ENCODE data around the gene CFAP91. TPM values are rescaled to one million over a fixed set of nuclear protein-coding genes. Genes with fewer than 3 reads are reported as not detected.

The CFAP91 gene
- total RNA-seq, 2 experiments from 2014 or later: not detected

GRCh38 chr3:119662604-119663373, 40.0 kb upstream of the CFAP91 start:
- POLR2A ChIA-PET: no interaction called here
- intact Hi-C loops (cut with DNase I, micrococcal nuclease): no loop called here
- no peaks in the 10 kb centered on the region for H3K27me3 Mint-ChIP-seq
- CTCF ChIA-PET: no interaction called here
- TF ChIP-seq, protein P1, sequence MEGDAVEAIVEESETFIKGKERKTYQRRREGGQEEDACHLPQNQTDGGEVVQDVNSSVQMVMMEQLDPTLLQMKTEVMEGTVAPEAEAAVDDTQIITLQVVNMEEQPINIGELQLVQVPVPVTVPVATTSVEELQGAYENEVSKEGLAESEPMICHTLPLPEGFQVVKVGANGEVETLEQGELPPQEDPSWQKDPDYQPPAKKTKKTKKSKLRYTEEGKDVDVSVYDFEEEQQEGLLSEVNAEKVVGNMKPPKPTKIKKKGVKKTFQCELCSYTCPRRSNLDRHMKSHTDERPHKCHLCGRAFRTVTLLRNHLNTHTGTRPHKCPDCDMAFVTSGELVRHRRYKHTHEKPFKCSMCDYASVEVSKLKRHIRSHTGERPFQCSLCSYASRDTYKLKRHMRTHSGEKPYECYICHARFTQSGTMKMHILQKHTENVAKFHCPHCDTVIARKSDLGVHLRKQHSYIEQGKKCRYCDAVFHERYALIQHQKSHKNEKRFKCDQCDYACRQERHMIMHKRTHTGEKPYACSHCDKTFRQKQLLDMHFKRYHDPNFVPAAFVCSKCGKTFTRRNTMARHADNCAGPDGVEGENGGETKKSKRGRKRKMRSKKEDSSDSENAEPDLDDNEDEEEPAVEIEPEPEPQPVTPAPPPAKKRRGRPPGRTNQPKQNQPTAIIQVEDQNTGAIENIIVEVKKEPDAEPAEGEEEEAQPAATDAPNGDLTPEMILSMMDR (IDR thresholded peaks at IDR 0.05): no peak
- no peaks in the 10 kb centered on the region for H3K27me3 ChIP-seq (ENCODE audit: control insufficient read depth in 1 of 2, insufficient read depth in 2 of 2, low read length in 2 of 2)
- no peak overlapping the region for H3K4me3 ChIP-seq (ENCODE audit: low read length)
- no peak for DNase-seq
- H3K4me1 Mint-ChIP-seq (ENCODE audit: low read depth): no peaks in the 10 kb centered on the region
- no peak overlapping the region for H3K4me3 Mint-ChIP-seq
- H3K27ac ChIP-seq (ENCODE audit: low read depth in 1 of 2, low read length in 2 of 2): no peak overlapping the region
- H3K9me3 ChIP-seq (ENCODE audit: control insufficient read depth in 1 of 2, insufficient read depth in 1 of 2, low read length in 2 of 2): no peaks in the 10 kb centered on the region
- H3K9me3 Mint-ChIP-seq: no peaks in the 10 kb centered on the region
- no peak overlapping the region for H3K27ac Mint-ChIP-seq
- peaks cover 19% of the 10 kb centered on the region for H3K36me3 ChIP-seq (ENCODE audit: insufficient read depth, low read length)
- no peak for ATAC-seq (ENCODE audit: poor library complexity)
- peaks cover 16% of the 10 kb centered on the region for H3K36me3 Mint-ChIP-seq (ENCODE audit: low read depth)
- no peaks in the 10 kb centered on the region for H3K4me1 ChIP-seq (ENCODE audit: insufficient read depth, low read length)

DNA sequence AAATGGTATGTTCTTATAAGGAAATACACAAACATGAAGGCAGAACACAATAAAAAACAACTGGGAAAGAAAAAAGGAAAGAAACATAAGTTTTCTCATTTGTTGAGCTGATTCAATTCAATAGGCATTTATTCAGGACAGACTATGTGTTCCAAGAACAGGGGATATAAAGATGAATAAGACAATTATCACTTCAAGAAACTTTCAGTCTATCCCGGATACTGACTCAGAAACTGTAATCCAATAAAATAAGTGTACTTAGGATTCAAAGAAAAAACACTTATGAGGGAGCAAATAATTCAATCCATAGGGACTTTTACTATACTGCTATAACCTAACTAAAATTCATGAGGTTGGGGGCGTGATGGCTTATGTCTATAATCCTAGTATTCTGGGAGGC, 38.9 kb upstream of the CFAP91 start:
- no peaks in the 10 kb centered on the region for H3K27me3 ChIP-seq (ENCODE audit: control insufficient read depth in 1 of 2, insufficient read depth in 2 of 2, low read length in 2 of 2)
- peaks cover 21% of the 10 kb centered on the region for H3K36me3 Mint-ChIP-seq (ENCODE audit: low read depth)
- H3K27ac ChIP-seq (ENCODE audit: low read depth in 1 of 2, low read length in 2 of 2): no peak overlapping the region
- CTCF ChIA-PET: no interaction called here
- H3K4me1 ChIP-seq (ENCODE audit: insufficient read depth, low read length): no peaks in the 10 kb centered on the region
- no peaks in the 10 kb centered on the region for H3K9me3 ChIP-seq (ENCODE audit: control insufficient read depth in 1 of 2, insufficient read depth in 1 of 2, low read length in 2 of 2)
- no peak overlapping the region for H3K4me3 ChIP-seq (ENCODE audit: low read length)
- no peaks in the 10 kb centered on the region for H3K4me1 Mint-ChIP-seq (ENCODE audit: low read depth)
- TF ChIP-seq, protein P1 (IDR thresholded peaks at IDR 0.05): no peak
- H3K27ac Mint-ChIP-seq: peak overlapping the region; percentile 4
- no peak for DNase-seq
- no peaks in the 10 kb centered on the region for H3K9me3 Mint-ChIP-seq
- intact Hi-C loops (cut with DNase I, micrococcal nuclease): no loop called here
- POLR2A ChIA-PET: no interaction called here
- peaks cover 24% of the 10 kb centered on the region for H3K36me3 ChIP-seq (ENCODE audit: insufficient read depth, low read length)
- ATAC-seq (ENCODE audit: poor library complexity): no peak
- no peak overlapping the region for H3K4me3 Mint-ChIP-seq
- no peaks in the 10 kb centered on the region for H3K27me3 Mint-ChIP-seq

GRCh38 chr3:119664370-119664769, 38.5 kb upstream of the CFAP91 start:
- Histone ChIP-seq H3K27ac (ENCODE audit: low read depth in 1 of 2, low read length in 2 of 2) (no peak overlapping the region), H3K9me3 (ENCODE audit: control insufficient read depth in 1 of 2, insufficient read depth in 1 of 2, low read length in 2 of 2) (no peaks in the 10 kb centered on the region), H3K4me1 (ENCODE audit: insufficient read depth, low read length) (no peaks in the 10 kb centered on the region), H3K27me3 (ENCODE audit: control insufficient read depth in 1 of 2, insufficient read depth in 2 of 2, low read length in 2 of 2) (no peaks in the 10 kb centered on the region), H3K4me3 (ENCODE audit: low read length) (no peak overlapping the region), H3K36me3 (ENCODE audit: insufficient read depth, low read length) (peaks cover 29% of the 10 kb centered on the region)
- H3K36me3 Mint-ChIP-seq (ENCODE audit: low read depth): peaks cover 24% of the 10 kb centered on the region
- intact Hi-C loops (cut with DNase I, micrococcal nuclease): no loop called here
- TF ChIP-seq, protein P1 (IDR thresholded peaks at IDR 0.05): no peak
- ChIA-PET POLR2A (interaction anchor here (1.3 kb wide), 1 partner anchor 9 kb away, joined by 6 read pairs; no protein-coding TSS in a partner anchor), CTCF (no interaction called here)
- no peak for DNase-seq
- no peak overlapping the region for H3K4me3 Mint-ChIP-seq
- no peak overlapping the region for H3K27ac Mint-ChIP-seq
- no peak for ATAC-seq (ENCODE audit: poor library complexity)
- H3K27me3 Mint-ChIP-seq: no peaks in the 10 kb centered on the region
- no peaks in the 10 kb centered on the region for H3K9me3 Mint-ChIP-seq
- H3K4me1 Mint-ChIP-seq (ENCODE audit: low read depth): no peaks in the 10 kb centered on the region
